Measurements from ENCODE around the gene CARMIL3.

GRCh38 chr14:24055971-24056799 lies 4.4 kb downstream of the CARMIL3 start:
- no peak for TF ChIP-seq ZNF274 (IDR thresholded peaks at IDR 0.05; ENCODE audit: low read depth, low read length)
- TF ChIP-seq YY1 (IDR thresholded peaks at IDR 0.05; ENCODE audit: insufficient read depth, insufficient read length), result no peak
